GM12878 (cell line): ENCODE results near the gene TRPM3. TPM values are rescaled to one million over a fixed set of nuclear protein-coding genes. Genes with fewer than 3 reads are reported as not detected.

Experiments used
- ATAC-seq: fragments of 200-7000 bp; cut with Tn5 transposase; 3 replicates; pipeline ENCODE4 v1.9.1; 2020; ENCODE audit warnings: mild to moderate bottlenecking, moderate library complexity
- BruUV-seq: library from RNA; stranded (reverse); fragments of 400-500 nt; replicated peaks from 2 replicates; lab custom pipeline; 2021; lab: Mats Ljungman, UMichigan
- CTCF ChIA-PET: fragments of 300-600 bp; sonication (Branson Sonifier 250); formaldehyde crosslinking; extraction: SDS; loops from one replicate; lab custom pipeline; 2021; ENCODE audit warnings: inconsistent platforms; lab: Yijun Ruan, JAX
- POLR2A ChIA-PET: fragments of 350-600 bp; formaldehyde crosslinking; extraction: SDS; loops from one replicate; lab custom pipeline; 2021; ENCODE audit warnings: inconsistent platforms; lab: Charles Lee
- RAD21 ChIA-PET: fragments of 300-600 bp; sonication (Branson Sonifier 250); formaldehyde crosslinking; loops from one replicate; lab custom pipeline; 2023; ENCODE audit warnings: antibody characterized with exemption; ENCODE audit not compliant: unreplicated experiment; lab: Charles Lee
- SMC1A ChIA-PET: fragments of 300-600 bp; sonication (Branson Sonifier 250); formaldehyde crosslinking; loops from one replicate; lab custom pipeline; 2023; ENCODE audit not compliant: unreplicated experiment, uncharacterized antibody; lab: Charles Lee
- DNase-seq: peaks from one replicate; pipeline ENCODE4 v3.0.0-alpha.2; 2011; ENCODE audit warnings: low read depth, low spot score
- FAIRE-seq: peaks from 3 replicates; lab custom pipeline; 2011; peaks lifted over from hg19 to GRCh38; lab: Jason Lieb, UNC
- H2AFZ ChIP-seq: 2 replicates; pipeline ENCODE4 v1.6.0; 2011; ENCODE audit warnings: low read depth, low read length, control low read depth; ENCODE audit not compliant: control insufficient read depth
- H3K27ac ChIP-seq: 2 replicates; pipeline ENCODE4 v1.5.1; 2011; ENCODE audit warnings: control low read depth; ENCODE audit not compliant: control insufficient read depth, insufficient read depth
- H3K27me3 ChIP-seq, 2 experiments: replicated peaks in 1 of 2; 2 replicates each; pipeline versions ENCODE4 v1.6.0 to v1.6.1; 2011; ENCODE audit warnings: low read length in 1 of 2; ENCODE audit not compliant: control insufficient read depth in 2 of 2, insufficient read depth in 2 of 2
- H3K36me3 ChIP-seq, 2 experiments: 2 replicates each; pipeline ENCODE4 v1.5.1; 2011; ENCODE audit warnings: low read length in 1 of 2; ENCODE audit not compliant: control insufficient read depth in 2 of 2, insufficient read depth in 2 of 2
- H3K4me1 ChIP-seq: 2 replicates; pipeline ENCODE4 v1.6.1; 2011; ENCODE audit warnings: mild to moderate bottlenecking, low read length, moderate library complexity, mixed read lengths; ENCODE audit not compliant: control insufficient read depth, insufficient read depth
- H3K4me2 ChIP-seq: 2 replicates; pipeline ENCODE4 v1.6.0; 2011; ENCODE audit warnings: control low read depth; ENCODE audit not compliant: control insufficient read depth, insufficient read depth
- H3K4me3 ChIP-seq: fragments of 200-600 bp; sonication (generic); 2 replicates; pipeline ENCODE4 v1.5.1; 2016
- H3K79me2 ChIP-seq: 2 replicates; pipeline ENCODE4 v1.6.0; 2011; ENCODE audit warnings: low read length; ENCODE audit not compliant: control insufficient read depth, insufficient read depth
- H3K9ac ChIP-seq: 2 replicates; pipeline ENCODE4 v1.8.0; 2011; ENCODE audit warnings: low read length, control low read depth, mixed read lengths; ENCODE audit not compliant: control insufficient read depth, insufficient read depth
- H3K9me3 ChIP-seq: replicated peaks from 3 replicates; pipeline ENCODE4 v1.5.1; 2011; ENCODE audit warnings: mild to moderate bottlenecking, low read length; ENCODE audit not compliant: control insufficient read depth, insufficient read depth
- H4K20me1 ChIP-seq: 2 replicates; pipeline ENCODE4 v1.6.0; 2011; ENCODE audit not compliant: control insufficient read depth, insufficient read depth
- ASH2L ChIP-seq: fragments of 300-600, 200-600 bp; sonication (generic); IDR thresholded peaks from 2 replicates; pipeline ENCODE4 v1.6.1; 2017; ENCODE audit warnings: low read depth, mild to moderate bottlenecking, borderline replicate concordance
- ATF7 ChIP-seq: fragments of 450-650 bp; IDR thresholded peaks from 2 replicates; pipeline ENCODE4 v1.6.1; 2016; ENCODE audit warnings: low read depth, mild to moderate bottlenecking
- BMI1 ChIP-seq: fragments of 450-650 bp; IDR thresholded peaks from 2 replicates; pipeline ENCODE4 v1.6.1; 2016; ENCODE audit warnings: mild to moderate bottlenecking, moderate library complexity, borderline replicate concordance
- BRCA1 ChIP-seq: IDR thresholded peaks from 2 replicates; pipeline ENCODE4 v1.6.1; 2011; ENCODE audit warnings: low read depth, low read length, improper control_type of control experiment
- CHD1 ChIP-seq: IDR thresholded peaks from 2 replicates; pipeline ENCODE4 v1.6.1; 2012; ENCODE audit warnings: low read depth, low read length, improper control_type of control experiment
- CHD2 ChIP-seq: IDR thresholded peaks from 2 replicates; pipeline ENCODE4 v1.6.1; 2011; ENCODE audit warnings: low read depth, low read length, improper control_type of control experiment, borderline replicate concordance
- CHD4 ChIP-seq: fragments of 200-600 bp; sonication (generic); IDR thresholded peaks from 2 replicates; pipeline ENCODE4 v1.6.1; 2016; ENCODE audit warnings: mild to moderate bottlenecking
- ETV6 ChIP-seq, 2 experiments: fragments of 450-650 bp in 1 of 2; IDR thresholded peaks in 1 of 2; conservative IDR thresholded peaks in 1 of 2; 2 replicates each; pipeline ENCODE4 v1.6.1; 2014; ENCODE audit warnings: antibody characterized with exemption in 1 of 2, borderline replicate concordance in 1 of 2, low read depth in 1 of 2, mild to moderate bottlenecking in 1 of 2, moderate library complexity in 1 of 2
- GATAD2B ChIP-seq: fragments of 450-650 bp; conservative IDR thresholded peaks from 2 replicates; pipeline ENCODE4 v1.6.1; 2017; ENCODE audit warnings: low read depth, mild to moderate bottlenecking, moderate library complexity
- MEF2B ChIP-seq: fragments of 450-650 bp; IDR thresholded peaks from 2 replicates; pipeline ENCODE4 v1.6.1; 2018; ENCODE audit warnings: mild to moderate bottlenecking, moderate library complexity; ENCODE audit not compliant: partially characterized antibody, poor library complexity, severe bottlenecking
- POU2F2 ChIP-seq: IDR thresholded peaks from 3 replicates; pipeline ENCODE4 v1.6.1; 2011; ENCODE audit warnings: low read depth, mild to moderate bottlenecking, low read length, borderline replicate concordance
- SIN3A ChIP-seq: IDR thresholded peaks from 2 replicates; pipeline ENCODE4 v1.6.1; 2012; ENCODE audit warnings: low read depth, low read length, improper control_type of control experiment
- TCF12 ChIP-seq: IDR thresholded peaks from 2 replicates; pipeline ENCODE4 v1.6.1; 2011; ENCODE audit warnings: low read depth, mild to moderate bottlenecking, low read length
- ZNF24 ChIP-seq: fragments of 450-650 bp; IDR thresholded peaks from 2 replicates; pipeline ENCODE4 v1.6.1; 2017; ENCODE audit warnings: antibody characterized with exemption, mild to moderate bottlenecking
- WGBS: methylation state at CpG from one replicate; pipeline ENCODE4 v1.1.6; 2016; ENCODE audit warnings: low lambda C conversion rate; ENCODE audit not compliant: insufficient replicate concordance, insufficient coverage; ENCODE audit errors: missing lambda C conversion rate; 5-methylcytosine and 5-hydroxymethylcytosine counted together
- in situ Hi-C: fragments of 300-500 bp; cut with MboI; formaldehyde crosslinking; loops from 9 replicates; pipeline ENCODE4 v1.14.3; 2018; ENCODE audit warnings: mixed read lengths
- intact Hi-C: fragments of 100-400 bp; cut with micrococcal nuclease; formaldehyde crosslinking; loops from one replicate; pipeline ENCODE4 v1.14.2; 2022; ENCODE audit not compliant: unreplicated experiment
- polyA plus RNA-seq, 11 experiments: library from polyadenylated mRNA; depleted of rRNA in 4 of 11; unstranded in 6 of 11; stranded (reverse) in 5 of 11; fragments of >200 nt; fragmentation: Nextera tagmentation in 4 of 11; fragmentation: Illumina TruSeq in 1 of 11; extraction: Ambion mirVana in 4 of 11; extraction: Trizol in 1 of 11; gene quantifications; 1 replicate in 1 of 11; 2 replicates in 10 of 11; pipeline versions ENCODE4 v1.2.1 to v1.2.3, GENCODE V29; 2011 to 2016; ENCODE audit warnings: inconsistent platforms in 2 of 11, missing spikeins in 2 of 11, low read depth in 1 of 11
- total RNA-seq, 4 experiments: library from RNA; depleted of rRNA in 3 of 4; stranded (reverse); fragments of >200 nt in 3 of 4; fragmentation: Illumina TruSeq in 1 of 4; extraction: Trizol in 1 of 4; gene quantifications; 2 replicates each; pipeline versions ENCODE4 v1.2.1 to v1.2.3, GENCODE V29; 2013 to 2021
- TF ChIP-seq, protein P1 (sequence below): fragments of 450-650 bp; conservative IDR thresholded peaks from 2 replicates; pipeline ENCODE4 v1.6.1; 2017; ENCODE audit warnings: mild to moderate bottlenecking, moderate library complexity
- TF ChIP-seq, protein P2 (sequence below): fragments of 450-650 bp; IDR thresholded peaks from 2 replicates; pipeline ENCODE4 v1.6.1; 2016; ENCODE audit warnings: mild to moderate bottlenecking
- TF ChIP-seq, protein P3 (sequence below): fragments of 450-650 bp; formaldehyde crosslinking; IDR thresholded peaks from 2 replicates; pipeline ENCODE4 v1.5.0; 2022; ENCODE audit warnings: mild to moderate bottlenecking, missing genetic modification characterization

TRPM3 gene
- total and polyA plus RNA-seq, 10 of the 15 experiments (the other 5 are each of a cell fraction or from before 2014, with no cell fraction given): not detected

DNA sequence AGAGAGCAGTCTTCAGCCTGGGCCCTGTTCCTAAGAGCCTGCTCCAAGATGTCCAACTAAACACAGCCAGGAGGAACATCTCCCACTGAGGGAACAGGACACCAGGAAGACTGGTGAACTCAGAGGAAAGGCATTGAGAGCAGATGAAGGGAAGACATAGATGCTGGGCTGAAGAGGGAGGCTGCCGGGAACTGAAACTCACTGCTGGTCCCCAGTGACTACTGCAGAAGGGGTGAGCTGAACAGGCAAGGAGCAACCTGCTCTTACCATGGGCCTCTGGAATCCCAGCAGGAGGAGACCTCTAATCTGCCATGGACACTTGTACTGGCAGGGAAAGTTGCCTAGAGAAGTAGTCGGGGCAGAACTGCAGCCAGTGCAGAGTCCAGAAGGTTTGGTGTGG is 95.7 kb downstream of the TRPM3 start:
- Histone ChIP-seq H3K27me3 (no peaks in the 10 kb centered on the region), H3K36me3 (no peaks in the 10 kb centered on the region), H3K79me2 (no peaks in the 10 kb centered on the region), H3K27ac (no peak overlapping the region), H3K9ac (no peak overlapping the region), H3K4me3 (no peak overlapping the region), H2AFZ (no peak overlapping the region), H3K4me1 (no peaks in the 10 kb centered on the region), H3K4me2 (no peak overlapping the region), H4K20me1 (no peaks in the 10 kb centered on the region), H3K9me3 (no peaks in the 10 kb centered on the region)
- no peak for ATAC-seq
- intact Hi-C loops (no loop called here), in situ Hi-C loops (no loop called here)
- no TSS peak for BruUV-seq
- WGBS: 3% methylated on average over 2 of the region's 2 CpGs
- ChIA-PET CTCF (no interaction called here), RAD21 (no interaction called here), SMC1A (no interaction called here), POLR2A (no interaction called here)
- no peak for DNase-seq
- TF ChIP-seq ETV6 (conservative IDR thresholded peaks at IDR 0.05 in 1 of 2, IDR thresholded peaks at IDR 0.05 in 1 of 2; ENCODE audit: borderline replicate concordance in 1 of 2, low read depth in 1 of 2): no peak
- no peak for TF ChIP-seq CHD1
- no peak for TF ChIP-seq ASH2L
- TF ChIP-seq, protein P1, sequence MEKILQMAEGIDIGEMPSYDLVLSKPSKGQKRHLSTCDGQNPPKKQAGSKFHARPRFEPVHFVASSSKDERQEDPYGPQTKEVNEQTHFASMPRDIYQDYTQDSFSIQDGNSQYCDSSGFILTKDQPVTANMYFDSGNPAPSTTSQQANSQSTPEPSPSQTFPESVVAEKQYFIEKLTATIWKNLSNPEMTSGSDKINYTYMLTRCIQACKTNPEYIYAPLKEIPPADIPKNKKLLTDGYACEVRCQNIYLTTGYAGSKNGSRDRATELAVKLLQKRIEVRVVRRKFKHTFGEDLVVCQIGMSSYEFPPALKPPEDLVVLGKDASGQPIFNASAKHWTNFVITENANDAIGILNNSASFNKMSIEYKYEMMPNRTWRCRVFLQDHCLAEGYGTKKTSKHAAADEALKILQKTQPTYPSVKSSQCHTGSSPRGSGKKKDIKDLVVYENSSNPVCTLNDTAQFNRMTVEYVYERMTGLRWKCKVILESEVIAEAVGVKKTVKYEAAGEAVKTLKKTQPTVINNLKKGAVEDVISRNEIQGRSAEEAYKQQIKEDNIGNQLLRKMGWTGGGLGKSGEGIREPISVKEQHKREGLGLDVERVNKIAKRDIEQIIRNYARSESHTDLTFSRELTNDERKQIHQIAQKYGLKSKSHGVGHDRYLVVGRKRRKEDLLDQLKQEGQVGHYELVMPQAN: no peak
- TF ChIP-seq, protein P2, sequence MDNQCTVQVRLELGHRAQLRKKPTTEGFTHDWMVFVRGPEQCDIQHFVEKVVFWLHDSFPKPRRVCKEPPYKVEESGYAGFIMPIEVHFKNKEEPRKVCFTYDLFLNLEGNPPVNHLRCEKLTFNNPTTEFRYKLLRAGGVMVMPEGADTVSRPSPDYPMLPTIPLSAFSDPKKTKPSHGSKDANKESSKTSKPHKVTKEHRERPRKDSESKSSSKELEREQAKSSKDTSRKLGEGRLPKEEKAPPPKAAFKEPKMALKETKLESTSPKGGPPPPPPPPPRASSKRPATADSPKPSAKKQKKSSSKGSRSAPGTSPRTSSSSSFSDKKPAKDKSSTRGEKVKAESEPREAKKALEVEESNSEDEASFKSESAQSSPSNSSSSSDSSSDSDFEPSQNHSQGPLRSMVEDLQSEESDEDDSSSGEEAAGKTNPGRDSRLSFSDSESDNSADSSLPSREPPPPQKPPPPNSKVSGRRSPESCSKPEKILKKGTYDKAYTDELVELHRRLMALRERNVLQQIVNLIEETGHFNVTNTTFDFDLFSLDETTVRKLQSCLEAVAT: no peak
- no peak for TF ChIP-seq BRCA1
- no peak for TF ChIP-seq ZNF24
- TF ChIP-seq MEF2B: no peak
- TF ChIP-seq, protein P3, sequence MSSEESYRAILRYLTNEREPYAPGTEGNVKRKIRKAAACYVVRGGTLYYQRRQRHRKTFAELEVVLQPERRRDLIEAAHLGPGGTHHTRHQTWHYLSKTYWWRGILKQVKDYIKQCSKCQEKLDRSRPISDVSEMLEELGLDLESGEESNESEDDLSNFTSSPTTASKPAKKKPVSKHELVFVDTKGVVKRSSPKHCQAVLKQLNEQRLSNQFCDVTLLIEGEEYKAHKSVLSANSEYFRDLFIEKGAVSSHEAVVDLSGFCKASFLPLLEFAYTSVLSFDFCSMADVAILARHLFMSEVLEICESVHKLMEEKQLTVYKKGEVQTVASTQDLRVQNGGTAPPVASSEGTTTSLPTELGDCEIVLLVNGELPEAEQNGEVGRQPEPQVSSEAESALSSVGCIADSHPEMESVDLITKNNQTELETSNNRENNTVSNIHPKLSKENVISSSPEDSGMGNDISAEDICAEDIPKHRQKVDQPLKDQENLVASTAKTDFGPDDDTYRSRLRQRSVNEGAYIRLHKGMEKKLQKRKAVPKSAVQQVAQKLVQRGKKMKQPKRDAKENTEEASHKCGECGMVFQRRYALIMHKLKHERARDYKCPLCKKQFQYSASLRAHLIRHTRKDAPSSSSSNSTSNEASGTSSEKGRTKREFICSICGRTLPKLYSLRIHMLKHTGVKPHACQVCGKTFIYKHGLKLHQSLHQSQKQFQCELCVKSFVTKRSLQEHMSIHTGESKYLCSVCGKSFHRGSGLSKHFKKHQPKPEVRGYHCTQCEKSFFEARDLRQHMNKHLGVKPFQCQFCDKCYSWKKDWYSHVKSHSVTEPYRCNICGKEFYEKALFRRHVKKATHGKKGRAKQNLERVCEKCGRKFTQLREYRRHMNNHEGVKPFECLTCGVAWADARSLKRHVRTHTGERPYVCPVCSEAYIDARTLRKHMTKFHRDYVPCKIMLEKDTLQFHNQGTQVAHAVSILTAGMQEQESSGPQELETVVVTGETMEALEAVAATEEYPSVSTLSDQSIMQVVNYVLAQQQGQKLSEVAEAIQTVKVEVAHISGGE (CRISPR knock-in tag): no peak
- TF ChIP-seq ATF7: no peak
- no peak for TF ChIP-seq BMI1
- TF ChIP-seq CHD2: no peak
- TF ChIP-seq SIN3A: no peak
- TF ChIP-seq CHD4: no peak
- TF ChIP-seq GATAD2B: no peak
- TF ChIP-seq TCF12: no peak
- no peak for TF ChIP-seq POU2F2
- no peak for FAIRE-seq
